GM10847 (cell line): Measurements from ENCODE around the gene NPSR1.

ENCODE experiments used
- POLR2A ChIP-seq: IDR thresholded peaks from 2 replicates; pipeline ENCODE4 v1.6.1; 2011; ENCODE audit not compliant: insufficient read length; ENCODE audit errors: extremely low read depth

The NPSR1 gene

GRCh38 chr7:34657632-34658268 is at the start of gene NPSR1:
Gene NPSR1 (plus strand): TSS chr7:34658218. CDS start chr7:34658413, 195 bp downstream.
- no peak for TF ChIP-seq POLR2A

- no peak for TF ChIP-seq POLR2A
These were observed 45.4 kb upstream of the NPSR1 start for GRCh38 chr7:34612661-34613060.

- no peak for TF ChIP-seq POLR2A
These were observed 37.6 kb upstream of the NPSR1 start for GRCh38 chr7:34620425-34620824.

- TF ChIP-seq POLR2A, result no peak
These were observed 35.8 kb upstream of the NPSR1 start for GRCh38 chr7:34622182-34622581.

- no peak for TF ChIP-seq POLR2A
These were observed 35.2 kb upstream of the NPSR1 start for GRCh38 chr7:34622771-34623250.

- TF ChIP-seq POLR2A, result no peak
These were observed 5.2 kb upstream of the NPSR1 start for GRCh38 chr7:34652809-34653208.

GRCh38 chr7:34653787-34654186 is 4.2 kb upstream of the NPSR1 start:
- TF ChIP-seq POLR2A, result no peak

- TF ChIP-seq POLR2A, result no peak
These were observed 2.6 kb upstream of the NPSR1 start for GRCh38 chr7:34655384-34655783.

- no peak for TF ChIP-seq POLR2A
These were observed 2.0 kb upstream of the NPSR1 start for GRCh38 chr7:34656041-34656440.

GRCh38 chr7:34659472-34660075 is 1.6 kb downstream of the NPSR1 start:
- TF ChIP-seq POLR2A, result no peak

GRCh38 chr7:34662058-34662708 is 4.2 kb downstream of the NPSR1 start:
- no peak for TF ChIP-seq POLR2A

GRCh38 chr7:34664755-34665154 is 6.7 kb downstream of the NPSR1 start:
- no peak for TF ChIP-seq POLR2A

GRCh38 chr7:34672430-34672829 is 14.4 kb downstream of the NPSR1 start:
- no peak for TF ChIP-seq POLR2A

- no peak for TF ChIP-seq POLR2A
These were observed 15.0 kb downstream of the NPSR1 start for GRCh38 chr7:34673066-34673465.

- no peak for TF ChIP-seq POLR2A
These were observed 17.8 kb downstream of the NPSR1 start for GRCh38 chr7:34675749-34676374.

GRCh38 chr7:34677491-34677890 is 19.5 kb downstream of the NPSR1 start:
- no peak for TF ChIP-seq POLR2A
